ENCODE results near the gene SORCS3. TPM values are rescaled to one million over a fixed set of nuclear protein-coding genes. Genes with fewer than 3 reads are reported as not detected.

Gene SORCS3
- total and polyA plus RNA-seq, 7 experiments from 2014 or later, result 0.41 to 4.6 (median 0.61) TPM; not detected in 1

- H3K36me3 Mint-ChIP-seq, result no peaks in the 10 kb centered on the region
- no peaks in the 10 kb centered on the region for H3K27me3 ChIP-seq (ENCODE audit: control insufficient read depth in 2 of 2, insufficient read depth in 2 of 2, low read length in 2 of 2)
- ChIA-PET CTCF (no interaction called here), POLR2A (no interaction called here)
- H3K4me3 Mint-ChIP-seq, result no peak overlapping the region
- H3K27me3 Mint-ChIP-seq, result peaks cover 0 to 3% (median 0%) of the 10 kb centered on the region in 5 donors
- no peak overlapping the region for H3K4me3 ChIP-seq (ENCODE audit: low read length)
- DNase-seq (no peak), ATAC-seq (no peak)
- no peaks in the 10 kb centered on the region for H3K36me3 ChIP-seq (ENCODE audit: control insufficient read depth in 2 of 3, insufficient read depth in 3 of 3, low read length in 3 of 3)
- no peak overlapping the region for H3K27ac ChIP-seq (ENCODE audit: low read depth, low read length)
- intact Hi-C loops (cut with micrococcal nuclease), result no loop called here
- no peaks in the 10 kb centered on the region for H3K9me3 ChIP-seq (ENCODE audit: control insufficient read depth in 2 of 3, low read length in 3 of 3)
- H3K4me1 ChIP-seq (ENCODE audit: control insufficient read depth in 2 of 2, insufficient read depth in 2 of 2, low read length in 2 of 2), result no peaks in the 10 kb centered on the region
- H3K27ac Mint-ChIP-seq, result no peak overlapping the region
- no peaks in the 10 kb centered on the region for H3K4me1 Mint-ChIP-seq
- H3K9me3 Mint-ChIP-seq, result peaks cover 0 to 5% (median 0%) of the 10 kb centered on the region in 11 donors
These were observed 203.0 kb downstream of the SORCS3 start for GRCh38 chr10:104844073-104844472.

GRCh38 chr10:104850023-104850422 is 208.9 kb downstream of the SORCS3 start:
- no peak overlapping the region for H3K27ac ChIP-seq (ENCODE audit: low read depth, low read length)
- no peak overlapping the region for H3K4me3 Mint-ChIP-seq
- no peak for DNase-seq
- CTCF ChIA-PET, result no interaction called here
- no peaks in the 10 kb centered on the region for H3K27me3 Mint-ChIP-seq
- H3K36me3 Mint-ChIP-seq, result no peaks in the 10 kb centered on the region
- no peak for ATAC-seq
- H3K4me3 ChIP-seq (ENCODE audit: low read length), result no peak overlapping the region
- no peaks in the 10 kb centered on the region for H3K36me3 ChIP-seq (ENCODE audit: control insufficient read depth in 2 of 3, insufficient read depth in 3 of 3, low read length in 3 of 3)
- no peaks in the 10 kb centered on the region for H3K4me1 ChIP-seq (ENCODE audit: control insufficient read depth in 2 of 2, insufficient read depth in 2 of 2, low read length in 2 of 2)
- H3K27me3 ChIP-seq (ENCODE audit: control insufficient read depth in 2 of 2, insufficient read depth in 2 of 2, low read length in 2 of 2), result no peaks in the 10 kb centered on the region
- intact Hi-C loops (cut with micrococcal nuclease), result no loop called here
- H3K9me3 ChIP-seq (ENCODE audit: control insufficient read depth in 2 of 3, low read length in 3 of 3), result no peaks in the 10 kb centered on the region
- POLR2A ChIA-PET, result no interaction called here
- peaks cover 0 to 7% (median 0%) of the 10 kb centered on the region in 11 donors for H3K9me3 Mint-ChIP-seq
- H3K4me1 Mint-ChIP-seq, result no peaks in the 10 kb centered on the region
- no peak overlapping the region for H3K27ac Mint-ChIP-seq

DNA sequence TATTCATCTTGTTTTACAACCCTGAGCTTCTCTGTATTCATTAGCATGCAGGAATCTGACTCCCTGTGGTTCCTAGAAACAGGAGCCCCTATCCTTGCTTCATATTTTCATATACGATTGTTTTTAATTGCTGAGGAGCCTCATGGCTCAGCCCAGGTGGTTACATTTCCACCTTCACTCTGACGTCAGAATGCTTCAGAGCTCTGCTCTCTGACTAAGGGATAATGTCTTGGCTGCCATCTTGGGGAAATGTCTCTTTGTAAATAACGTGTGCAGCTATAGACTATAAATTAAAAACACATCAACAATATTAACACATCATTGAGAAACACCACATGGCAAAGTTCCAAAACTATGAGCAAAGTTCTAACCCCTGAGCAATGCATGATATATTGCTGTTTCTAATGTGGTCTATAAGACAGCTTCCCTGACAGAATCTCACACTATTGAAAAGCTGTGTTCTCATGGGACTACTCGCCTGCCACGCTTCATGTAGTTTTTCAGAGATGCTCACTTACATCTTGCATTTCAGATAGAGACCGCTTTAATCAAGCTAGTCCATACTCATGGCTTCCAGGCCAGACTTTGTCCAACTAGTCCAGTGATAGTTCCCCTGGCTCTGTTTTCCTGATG is 227.0 kb downstream of the SORCS3 start:
- no peak overlapping the region for H3K27ac Mint-ChIP-seq
- Histone ChIP-seq H3K27me3 (ENCODE audit: control insufficient read depth in 2 of 2, insufficient read depth in 2 of 2, low read length in 2 of 2) (no peaks in the 10 kb centered on the region), H3K4me3 (ENCODE audit: low read length) (no peak overlapping the region), H3K36me3 (ENCODE audit: control insufficient read depth in 2 of 3, insufficient read depth in 3 of 3, low read length in 3 of 3) (no peaks in the 10 kb centered on the region), H3K4me1 (ENCODE audit: control insufficient read depth in 2 of 2, insufficient read depth in 2 of 2, low read length in 2 of 2) (no peaks in the 10 kb centered on the region), H3K9me3 (ENCODE audit: control insufficient read depth in 2 of 3, low read length in 3 of 3) (no peaks in the 10 kb centered on the region), H3K27ac (ENCODE audit: low read depth, low read length) (no peak overlapping the region)
- CTCF ChIA-PET, result no interaction called here
- no peaks in the 10 kb centered on the region for H3K4me1 Mint-ChIP-seq
- no peak for DNase-seq
- H3K36me3 Mint-ChIP-seq, result no peaks in the 10 kb centered on the region
- peaks cover 0 to 2% (median 0%) of the 10 kb centered on the region in 11 donors for H3K9me3 Mint-ChIP-seq
- H3K4me3 Mint-ChIP-seq, result no peak overlapping the region
- POLR2A ChIA-PET, result no interaction called here
- intact Hi-C loops (cut with micrococcal nuclease), result no loop called here
- ATAC-seq, result no peak
- peaks cover 0 to 6% (median 0%) of the 10 kb centered on the region in 5 donors for H3K27me3 Mint-ChIP-seq

- Histone ChIP-seq H3K27me3 (ENCODE audit: control insufficient read depth in 2 of 2, insufficient read depth in 2 of 2, low read length in 2 of 2) (no peaks in the 10 kb centered on the region), H3K9me3 (ENCODE audit: control insufficient read depth in 2 of 3, low read length in 3 of 3) (no peaks in the 10 kb centered on the region), H3K27ac (ENCODE audit: low read depth, low read length) (no peak overlapping the region), H3K4me1 (ENCODE audit: control insufficient read depth in 2 of 2, insufficient read depth in 2 of 2, low read length in 2 of 2) (no peaks in the 10 kb centered on the region), H3K36me3 (ENCODE audit: control insufficient read depth in 2 of 3, insufficient read depth in 3 of 3, low read length in 3 of 3) (no peaks in the 10 kb centered on the region), H3K4me3 (ENCODE audit: low read length) (no peak overlapping the region)
- Mint-ChIP-seq H3K4me3 (no peak overlapping the region), H3K9me3 (peaks cover 0 to 2% (median 0%) of the 10 kb centered on the region in 11 donors), H3K27me3 (peaks cover 0 to 6% (median 0%) of the 10 kb centered on the region in 5 donors), H3K27ac (no peak overlapping the region), H3K36me3 (no peaks in the 10 kb centered on the region), H3K4me1 (no peaks in the 10 kb centered on the region)
- ChIA-PET POLR2A (no interaction called here), CTCF (no interaction called here)
- DNase-seq, result no peak
- ATAC-seq, result no peak
- intact Hi-C loops (cut with micrococcal nuclease), result no loop called here
These were observed 231.6 kb downstream of the SORCS3 start for GRCh38 chr10:104872691-104873090.

- no peaks in the 10 kb centered on the region for H3K36me3 ChIP-seq (ENCODE audit: control insufficient read depth in 2 of 3, insufficient read depth in 3 of 3, low read length in 3 of 3)
- H3K9me3 ChIP-seq (ENCODE audit: control insufficient read depth in 2 of 3, low read length in 3 of 3), result no peaks in the 10 kb centered on the region
- DNase-seq, result no peak
- H3K4me1 Mint-ChIP-seq, result no peaks in the 10 kb centered on the region
- H3K4me3 ChIP-seq (ENCODE audit: low read length), result no peak overlapping the region
- no peak overlapping the region for H3K4me3 Mint-ChIP-seq
- H3K36me3 Mint-ChIP-seq, result no peaks in the 10 kb centered on the region
- H3K27ac Mint-ChIP-seq, result no peak overlapping the region
- peaks cover 0 to 6% (median 3%) of the 10 kb centered on the region in 5 donors for H3K27me3 Mint-ChIP-seq
- H3K4me1 ChIP-seq (ENCODE audit: control insufficient read depth in 2 of 2, insufficient read depth in 2 of 2, low read length in 2 of 2), result no peaks in the 10 kb centered on the region
- H3K27ac ChIP-seq (ENCODE audit: low read depth, low read length), result no peak overlapping the region
- H3K9me3 Mint-ChIP-seq, result peaks cover 0 to 2% (median 0%) of the 10 kb centered on the region in 11 donors
- ATAC-seq, result no peak
- ChIA-PET POLR2A (no interaction called here), CTCF (no interaction called here)
- intact Hi-C loops (cut with micrococcal nuclease), result no loop called here
- no peaks in the 10 kb centered on the region for H3K27me3 ChIP-seq (ENCODE audit: control insufficient read depth in 2 of 2, insufficient read depth in 2 of 2, low read length in 2 of 2)
These were observed 232.1 kb downstream of the SORCS3 start for GRCh38 chr10:104873161-104873560.

GRCh38 chr10:104875561-104875960 is 234.5 kb downstream of the SORCS3 start:
- Histone ChIP-seq H3K4me3 (ENCODE audit: low read length) (no peak overlapping the region), H3K27ac (ENCODE audit: low read depth, low read length) (no peak overlapping the region), H3K9me3 (ENCODE audit: control insufficient read depth in 2 of 3, low read length in 3 of 3) (no peaks in the 10 kb centered on the region), H3K27me3 (ENCODE audit: control insufficient read depth in 2 of 2, insufficient read depth in 2 of 2, low read length in 2 of 2) (no peaks in the 10 kb centered on the region), H3K36me3 (ENCODE audit: control insufficient read depth in 2 of 3, insufficient read depth in 3 of 3, low read length in 3 of 3) (no peaks in the 10 kb centered on the region), H3K4me1 (ENCODE audit: control insufficient read depth in 2 of 2, insufficient read depth in 2 of 2, low read length in 2 of 2) (no peaks in the 10 kb centered on the region)
- ATAC-seq, result no peak
- Mint-ChIP-seq H3K4me1 (no peaks in the 10 kb centered on the region), H3K4me3 (no peak overlapping the region), H3K9me3 (peaks cover 0 to 2% (median 0%) of the 10 kb centered on the region in 11 donors), H3K36me3 (no peaks in the 10 kb centered on the region), H3K27ac (no peak overlapping the region), H3K27me3 (peaks cover 0 to 6% (median 4%) of the 10 kb centered on the region in 5 donors)
- DNase-seq, result no peak
- CTCF ChIA-PET, result interaction anchor here (1.1 kb wide), 1 partner anchor 13 kb away, joined by 3 read pairs; no protein-coding TSS in a partner anchor
- POLR2A ChIA-PET, result no interaction called here
- intact Hi-C loops (cut with micrococcal nuclease), result no loop called here

- intact Hi-C loops (cut with micrococcal nuclease), result no loop called here
- ChIA-PET POLR2A (no interaction called here), CTCF (no interaction called here)
- H3K27ac ChIP-seq (ENCODE audit: low read depth, low read length), result no peak overlapping the region
- Mint-ChIP-seq H3K36me3 (no peaks in the 10 kb centered on the region), H3K4me3 (no peak overlapping the region), H3K4me1 (no peaks in the 10 kb centered on the region), H3K27me3 (peaks cover 0 to 24% (median 3%) of the 10 kb centered on the region in 5 donors), H3K9me3 (peaks cover 0 to 2% (median 0%) of the 10 kb centered on the region in 11 donors), H3K27ac (no peak overlapping the region)
- no peak overlapping the region for H3K4me3 ChIP-seq (ENCODE audit: low read length)
- H3K27me3 ChIP-seq (ENCODE audit: control insufficient read depth in 2 of 2, insufficient read depth in 2 of 2, low read length in 2 of 2), result no peaks in the 10 kb centered on the region
- no peaks in the 10 kb centered on the region for H3K9me3 ChIP-seq (ENCODE audit: control insufficient read depth in 2 of 3, low read length in 3 of 3)
- H3K4me1 ChIP-seq (ENCODE audit: control insufficient read depth in 2 of 2, insufficient read depth in 2 of 2, low read length in 2 of 2), result no peaks in the 10 kb centered on the region
- no peak for DNase-seq
- no peaks in the 10 kb centered on the region for H3K36me3 ChIP-seq (ENCODE audit: control insufficient read depth in 2 of 3, insufficient read depth in 3 of 3, low read length in 3 of 3)
- ATAC-seq, result no peak
These were observed 239.7 kb downstream of the SORCS3 start for GRCh38 chr10:104880624-104881398.
